GM12873 (cell line): ENCODE results near the gene FBXL5.

Experiments
- TF ChIP-seq, protein P1 (sequence below): IDR thresholded peaks from 2 replicates; pipeline ENCODE4 v1.5.1; 2012; ENCODE audit warnings: low read depth, mild to moderate bottlenecking, moderate library complexity, low read length, control low read depth; ENCODE audit not compliant: insufficient read depth; ENCODE audit errors: missing control alignments

FBXL5 gene

DNA sequence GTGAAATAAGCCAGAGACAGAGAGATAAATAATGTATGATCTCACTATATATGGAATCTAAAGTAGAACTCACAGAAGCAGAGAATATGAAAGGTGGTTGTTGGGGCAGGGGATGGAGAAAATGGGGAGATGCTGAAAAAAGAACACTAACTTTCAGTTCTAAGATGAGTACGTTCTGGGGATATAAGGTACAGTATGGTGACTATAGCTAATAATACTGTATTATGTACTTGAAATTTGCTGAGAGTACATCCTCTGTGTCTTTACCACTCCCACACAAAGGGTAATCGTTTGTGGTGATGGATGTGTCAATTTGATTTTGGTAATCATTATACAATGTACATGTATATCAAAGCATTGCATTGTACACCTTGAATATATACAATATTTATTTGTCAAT, 6.6 kb downstream of the FBXL5 start:
- TF ChIP-seq, protein P1, sequence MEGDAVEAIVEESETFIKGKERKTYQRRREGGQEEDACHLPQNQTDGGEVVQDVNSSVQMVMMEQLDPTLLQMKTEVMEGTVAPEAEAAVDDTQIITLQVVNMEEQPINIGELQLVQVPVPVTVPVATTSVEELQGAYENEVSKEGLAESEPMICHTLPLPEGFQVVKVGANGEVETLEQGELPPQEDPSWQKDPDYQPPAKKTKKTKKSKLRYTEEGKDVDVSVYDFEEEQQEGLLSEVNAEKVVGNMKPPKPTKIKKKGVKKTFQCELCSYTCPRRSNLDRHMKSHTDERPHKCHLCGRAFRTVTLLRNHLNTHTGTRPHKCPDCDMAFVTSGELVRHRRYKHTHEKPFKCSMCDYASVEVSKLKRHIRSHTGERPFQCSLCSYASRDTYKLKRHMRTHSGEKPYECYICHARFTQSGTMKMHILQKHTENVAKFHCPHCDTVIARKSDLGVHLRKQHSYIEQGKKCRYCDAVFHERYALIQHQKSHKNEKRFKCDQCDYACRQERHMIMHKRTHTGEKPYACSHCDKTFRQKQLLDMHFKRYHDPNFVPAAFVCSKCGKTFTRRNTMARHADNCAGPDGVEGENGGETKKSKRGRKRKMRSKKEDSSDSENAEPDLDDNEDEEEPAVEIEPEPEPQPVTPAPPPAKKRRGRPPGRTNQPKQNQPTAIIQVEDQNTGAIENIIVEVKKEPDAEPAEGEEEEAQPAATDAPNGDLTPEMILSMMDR, result no peak

DNA sequence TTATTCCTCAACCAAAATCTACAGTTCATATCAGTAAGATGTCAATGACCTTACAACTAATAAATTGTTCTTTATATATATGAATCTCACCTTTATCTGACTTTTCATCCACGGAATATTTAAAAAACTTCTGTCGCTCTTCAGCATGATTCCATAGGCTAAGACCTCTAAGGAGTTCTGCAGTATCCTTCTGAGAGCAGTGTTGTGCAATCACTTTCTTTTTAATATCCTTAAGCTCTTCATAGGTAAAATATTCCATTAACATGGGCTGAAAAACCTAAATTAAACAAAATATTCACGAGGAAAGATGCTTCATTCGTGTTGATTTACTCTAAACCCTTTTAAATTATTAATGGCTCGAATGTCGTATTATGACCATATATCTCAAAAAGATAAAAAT, 16.7 kb downstream of the FBXL5 start:
- TF ChIP-seq, protein P1, result no peak

DNA sequence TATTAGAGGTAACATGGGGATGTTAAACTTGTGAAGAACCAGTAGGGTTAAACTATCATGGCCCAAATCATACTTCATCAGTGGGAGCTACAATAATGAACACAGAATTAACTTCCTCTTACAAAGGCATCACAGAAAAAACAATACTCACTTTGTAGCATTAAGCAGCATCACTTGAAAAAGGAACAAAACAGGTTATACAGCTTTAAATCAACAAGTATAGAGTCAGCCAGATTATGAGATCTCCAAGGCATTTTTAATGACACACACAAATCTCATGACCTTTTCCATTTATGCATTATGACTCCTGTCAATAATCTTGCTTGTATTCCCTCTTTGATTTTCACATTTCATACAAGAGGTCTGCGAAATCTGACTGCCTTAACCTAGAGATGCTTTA, 18.3 kb downstream of the FBXL5 start:
- TF ChIP-seq, protein P1, result no peak

DNA sequence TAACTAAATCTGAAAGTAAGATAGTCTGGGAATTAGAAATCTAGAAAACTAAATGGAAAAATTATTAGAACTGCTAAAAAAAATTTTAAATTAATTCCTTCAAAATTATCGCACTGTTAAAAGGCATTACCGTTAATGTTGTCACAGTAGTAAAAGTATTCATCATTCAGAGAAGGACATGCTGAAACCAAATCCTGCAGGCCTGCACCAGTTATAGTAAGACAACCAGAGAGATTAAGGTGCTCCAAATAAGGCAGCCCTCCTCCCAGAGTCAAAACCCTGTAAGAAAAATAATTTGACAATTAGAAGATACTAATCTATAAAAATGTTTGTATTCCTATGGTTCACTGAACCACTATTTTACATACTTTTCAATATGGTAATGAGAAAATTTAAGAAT, 43.0 kb downstream of the FBXL5 start:
- TF ChIP-seq, protein P1, result no peak

DNA sequence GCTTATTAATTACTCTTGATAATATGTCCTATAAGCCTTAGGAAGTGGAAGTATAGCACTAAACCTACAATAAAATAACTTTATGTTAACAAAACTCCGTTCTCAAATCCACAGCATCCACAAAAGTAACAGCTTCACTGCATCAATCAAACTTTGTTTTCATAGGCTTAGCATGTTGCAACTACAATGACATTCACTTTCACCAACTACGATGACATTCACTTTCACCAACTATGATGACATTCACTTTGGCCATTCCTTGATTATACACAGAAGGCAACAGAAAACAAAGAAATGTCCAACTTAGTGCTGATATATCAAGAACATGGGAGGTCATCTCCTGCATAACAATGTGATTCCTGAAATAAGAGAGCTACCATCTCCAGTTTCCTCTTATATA, 44.3 kb downstream of the FBXL5 start:
- TF ChIP-seq, protein P1, result no peak

DNA sequence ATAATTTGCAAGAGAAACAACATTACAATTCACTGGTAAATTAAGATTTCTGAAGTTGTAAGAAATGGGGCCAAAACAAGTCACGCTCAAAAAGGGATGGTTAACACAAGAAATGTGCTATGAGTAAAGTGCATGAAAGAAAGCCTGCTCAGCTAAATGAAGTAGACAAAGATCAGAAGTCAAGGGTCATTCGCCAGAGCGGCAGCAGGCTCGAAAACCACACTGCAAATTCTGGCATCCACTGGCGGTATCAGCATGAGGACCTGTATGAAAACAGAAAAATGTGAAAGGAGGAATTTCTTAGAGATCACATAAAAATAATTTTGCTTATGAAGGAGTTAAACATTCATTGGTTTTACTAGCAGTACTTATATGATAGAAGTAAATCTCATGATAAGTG, 49.6 kb downstream of the FBXL5 start:
- TF ChIP-seq, protein P1, result no peak

DNA sequence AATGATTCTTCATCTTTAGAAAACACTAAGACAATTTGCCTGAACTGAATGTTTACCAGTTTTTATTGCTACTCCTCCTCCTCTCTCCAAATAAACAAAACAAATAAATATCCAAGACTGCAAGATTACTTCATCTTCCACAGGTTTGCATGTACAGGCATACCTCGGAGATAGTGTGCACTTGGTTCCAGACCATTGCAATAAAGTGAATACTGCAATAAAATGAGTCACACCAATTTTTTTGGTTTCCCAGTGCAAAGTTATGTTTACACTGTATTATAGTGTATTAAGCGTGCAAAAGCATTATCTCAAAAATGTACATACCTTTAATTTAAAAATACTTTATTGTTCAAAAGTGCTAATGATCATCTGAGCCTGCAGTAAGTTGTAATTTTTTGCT, 53.3 kb downstream of the FBXL5 start:
- TF ChIP-seq, protein P1, result no peak
